Hepatocyte (in vitro differentiated cells): Measurements from ENCODE around the gene NRCAM. TPM values are rescaled to one million over a fixed set of nuclear protein-coding genes. Genes with fewer than 3 reads are reported as not detected.

Experiments
- DNase-seq: peaks from one replicate; pipeline ENCODE4 v3.0.0-alpha.2; 2016; ENCODE audit warnings: low spot score
- H2AFZ ChIP-seq: fragments of 200-600 bp; sonication (generic); 2 replicates; pipeline ENCODE4 v1.6.0; 2016; ENCODE audit warnings: antibody characterized with exemption, mild to moderate bottlenecking
- H3K27ac ChIP-seq: fragments of 200-600 bp; sonication (generic); 2 replicates; pipeline ENCODE4 v1.5.1; 2016; ENCODE audit warnings: mild to moderate bottlenecking
- H3K27me3 ChIP-seq: fragments of 200-600 bp; sonication (generic); 2 replicates; pipeline ENCODE4 v1.6.1; 2016
- H3K36me3 ChIP-seq: fragments of 200-600 bp; sonication (generic); replicated peaks from 2 replicates; pipeline ENCODE4 v1.5.1; 2016; ENCODE audit warnings: low read depth; ENCODE audit not compliant: insufficient read depth
- H3K4me1 ChIP-seq: fragments of 200-600 bp; sonication (generic); 2 replicates; pipeline ENCODE4 v1.5.1; 2016; ENCODE audit warnings: mild to moderate bottlenecking, moderate library complexity; ENCODE audit not compliant: insufficient read depth
- H3K4me2 ChIP-seq: fragments of 200-600 bp; sonication (generic); 2 replicates; pipeline ENCODE4 v1.6.0; 2016
- H3K4me3 ChIP-seq: fragments of 200-600 bp; sonication (generic); 2 replicates; pipeline ENCODE4 v1.5.1; 2016; ENCODE audit warnings: mild to moderate bottlenecking
- H3K79me2 ChIP-seq: fragments of 200-600 bp; sonication (generic); 2 replicates; pipeline ENCODE4 v1.6.0; 2017; ENCODE audit warnings: mild to moderate bottlenecking
- H3K9me2 ChIP-seq: fragments of 200-600 bp; sonication (generic); replicated peaks from 2 replicates; pipeline ENCODE4 v1.6.0; 2017; ENCODE audit warnings: mild to moderate bottlenecking; ENCODE audit not compliant: insufficient read depth
- H3K9me3 ChIP-seq: fragments of 200-600 bp; sonication (generic); 2 replicates; pipeline ENCODE4 v1.5.1; 2016; ENCODE audit warnings: low read depth, mild to moderate bottlenecking
- H4K20me1 ChIP-seq: fragments of 200-600 bp; sonication (generic); 2 replicates; pipeline ENCODE4 v1.6.0; 2016; ENCODE audit warnings: mild to moderate bottlenecking; ENCODE audit not compliant: insufficient read depth, poor library complexity, severe bottlenecking
- EZH2 ChIP-seq: fragments of 200-600 bp; sonication (generic); IDR thresholded peaks from 2 replicates; pipeline ENCODE4 v1.6.1; 2016; ENCODE audit warnings: antibody characterized with exemption, mild to moderate bottlenecking, borderline replicate concordance
- EZH2phosphoT487 ChIP-seq: fragments of 200-600 bp; sonication (generic); IDR thresholded peaks from one replicate; pipeline ENCODE4 v1.6.1; 2018; ENCODE audit warnings: antibody characterized with exemption, mild to moderate bottlenecking, low read depth, moderate library complexity; ENCODE audit not compliant: unreplicated experiment, severe bottlenecking
- WGBS: methylation state at CpG from one replicate; pipeline ENCODE4 v1.1.6; 2016; ENCODE audit warnings: low lambda C conversion rate; ENCODE audit errors: missing lambda C conversion rate; 5-methylcytosine and 5-hydroxymethylcytosine counted together
- polyA plus RNA-seq: library from polyadenylated mRNA; unstranded; fragments of >200 nt; fragmentation: Nextera tagmentation; extraction: Ambion mirVana; gene quantifications from 2 replicates; pipeline ENCODE4 v1.2.1, GENCODE V29; 2016
- total RNA-seq: library from RNA; depleted of rRNA; stranded (reverse); fragments of >200 nt; gene quantifications from 2 replicates; pipeline ENCODE4 v1.2.3, GENCODE V29; 2014
- TF ChIP-seq, protein P1 (sequence below): fragments of 200-600 bp; sonication (generic); IDR thresholded peaks from 2 replicates; pipeline ENCODE4 v1.5.1; 2016; ENCODE audit warnings: antibody characterized with exemption, mild to moderate bottlenecking; ENCODE audit not compliant: poor library complexity

Gene NRCAM
- total and polyA plus RNA-seq, 2 experiments from 2014 or later: 16.0 to 34.4 TPM

- H3K27ac ChIP-seq: no peak overlapping the region
- no peaks in the 10 kb centered on the region for H3K27me3 ChIP-seq
- WGBS: 93% methylated on average over 6 of the region's 6 CpGs
- H2AFZ ChIP-seq: no peak overlapping the region
- H3K4me1 ChIP-seq: no peaks in the 10 kb centered on the region
- no peak overlapping the region for H3K4me3 ChIP-seq
- H4K20me1 ChIP-seq: no peaks in the 10 kb centered on the region
- no peaks in the 10 kb centered on the region for H3K79me2 ChIP-seq
- DNase-seq: no peak
- H3K4me2 ChIP-seq: no peak overlapping the region
- no peak for TF ChIP-seq EZH2
- no peak for TF ChIP-seq EZH2phosphoT487
- TF ChIP-seq, protein P1, sequence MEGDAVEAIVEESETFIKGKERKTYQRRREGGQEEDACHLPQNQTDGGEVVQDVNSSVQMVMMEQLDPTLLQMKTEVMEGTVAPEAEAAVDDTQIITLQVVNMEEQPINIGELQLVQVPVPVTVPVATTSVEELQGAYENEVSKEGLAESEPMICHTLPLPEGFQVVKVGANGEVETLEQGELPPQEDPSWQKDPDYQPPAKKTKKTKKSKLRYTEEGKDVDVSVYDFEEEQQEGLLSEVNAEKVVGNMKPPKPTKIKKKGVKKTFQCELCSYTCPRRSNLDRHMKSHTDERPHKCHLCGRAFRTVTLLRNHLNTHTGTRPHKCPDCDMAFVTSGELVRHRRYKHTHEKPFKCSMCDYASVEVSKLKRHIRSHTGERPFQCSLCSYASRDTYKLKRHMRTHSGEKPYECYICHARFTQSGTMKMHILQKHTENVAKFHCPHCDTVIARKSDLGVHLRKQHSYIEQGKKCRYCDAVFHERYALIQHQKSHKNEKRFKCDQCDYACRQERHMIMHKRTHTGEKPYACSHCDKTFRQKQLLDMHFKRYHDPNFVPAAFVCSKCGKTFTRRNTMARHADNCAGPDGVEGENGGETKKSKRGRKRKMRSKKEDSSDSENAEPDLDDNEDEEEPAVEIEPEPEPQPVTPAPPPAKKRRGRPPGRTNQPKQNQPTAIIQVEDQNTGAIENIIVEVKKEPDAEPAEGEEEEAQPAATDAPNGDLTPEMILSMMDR: no peak
- no peaks in the 10 kb centered on the region for H3K9me2 ChIP-seq
- H3K9me3 ChIP-seq: no peaks in the 10 kb centered on the region
- H3K36me3 ChIP-seq: no peaks in the 10 kb centered on the region
These were observed 202.8 kb downstream of the NRCAM start for GRCh38 chr7:108253275-108254044.

GRCh38 chr7:108252177-108252576, 204.1 kb downstream of the NRCAM start:
- H3K9me3 ChIP-seq: no peaks in the 10 kb centered on the region
- no peaks in the 10 kb centered on the region for H3K27me3 ChIP-seq
- no peaks in the 10 kb centered on the region for H3K4me1 ChIP-seq
- H3K4me3 ChIP-seq: no peak overlapping the region
- no peaks in the 10 kb centered on the region for H3K79me2 ChIP-seq
- H3K27ac ChIP-seq: no peak overlapping the region
- no peak for TF ChIP-seq EZH2phosphoT487
- TF ChIP-seq, protein P1: no peak
- TF ChIP-seq EZH2: no peak
- H2AFZ ChIP-seq: no peak overlapping the region
- H3K36me3 ChIP-seq: no peaks in the 10 kb centered on the region
- no peaks in the 10 kb centered on the region for H3K9me2 ChIP-seq
- no peak overlapping the region for H3K4me2 ChIP-seq
- WGBS: 89% methylated on average over 3 of the region's 3 CpGs
- H4K20me1 ChIP-seq: no peaks in the 10 kb centered on the region
- DNase-seq: no peak

GRCh38 chr7:108251700-108252099, 204.5 kb downstream of the NRCAM start:
- Histone ChIP-seq H3K36me3 (no peaks in the 10 kb centered on the region), H3K27ac (no peak overlapping the region), H3K4me2 (no peak overlapping the region), H3K9me2 (no peaks in the 10 kb centered on the region), H3K79me2 (no peaks in the 10 kb centered on the region), H4K20me1 (no peaks in the 10 kb centered on the region), H3K4me3 (no peak overlapping the region), H3K9me3 (no peaks in the 10 kb centered on the region), H2AFZ (no peak overlapping the region), H3K4me1 (no peaks in the 10 kb centered on the region), H3K27me3 (no peaks in the 10 kb centered on the region)
- no peak for TF ChIP-seq EZH2phosphoT487
- TF ChIP-seq, protein P1: no peak
- TF ChIP-seq EZH2: no peak
- no peak for DNase-seq
- 92% methylated on average over 1 of the region's 1 CpG for WGBS
